Mesenteric fat pad (tissue), 1 donor: ENCODE measurements around the gene EFL1. TPM values are rescaled to one million over a fixed set of nuclear protein-coding genes. Genes with fewer than 3 reads are reported as not detected.

Experiments used
- DNase-seq: peaks from one replicate; pipeline ENCODE4 v3.0.0-alpha.2; 2020; ENCODE audit warnings: low spot score
- total RNA-seq: library from RNA; stranded (reverse); fragmentation: NEBNext Ultra II Directional; extraction: Animal tissue kit (Norgen Biotek cat#: 25700); gene quantifications from one replicate; pipeline ENCODE4 v1.2.1, GENCODE V29; 2021
- donor health status: DM: yes; HTN: yes; CAD: no.

The EFL1 gene
- total RNA-seq, 1 donor from 2014 or later: 21.6 TPM

- DNase-seq: no peak
Observed at GRCh38 chr15:82086243-82086995, 176.1 kb downstream of the EFL1 start.

- DNase-seq: no peak
Observed at GRCh38 chr15:82081914-82082762, 180.4 kb downstream of the EFL1 start.

GRCh38 chr15:82080774-82081173 is 181.8 kb downstream of the EFL1 start:
- no peak for DNase-seq

Other genes starting within 250 kb of the EFL1 start
- 1.0 TPM for gene MEX3B, start 216.7 kb downstream of the EFL1 start, total RNA-seq
- 4.0 TPM for gene SAXO2, start 84 bp upstream of the EFL1 start, total RNA-seq
- 0.77 TPM for gene GOLGA6L10, start 86.7 kb upstream of the EFL1 start, total RNA-seq
- gene GOLGA6L9, start 167.1 kb upstream of the EFL1 start, total RNA-seq: 0.84 TPM